ENCODE measurements around the gene GARIN5A.

The GARIN5A gene

GRCh38 chr19:50508843-50509190, 32.2 kb upstream of the GARIN5A start:
- DNase-seq (ENCODE audit: low spot score) = no peak

DNA sequence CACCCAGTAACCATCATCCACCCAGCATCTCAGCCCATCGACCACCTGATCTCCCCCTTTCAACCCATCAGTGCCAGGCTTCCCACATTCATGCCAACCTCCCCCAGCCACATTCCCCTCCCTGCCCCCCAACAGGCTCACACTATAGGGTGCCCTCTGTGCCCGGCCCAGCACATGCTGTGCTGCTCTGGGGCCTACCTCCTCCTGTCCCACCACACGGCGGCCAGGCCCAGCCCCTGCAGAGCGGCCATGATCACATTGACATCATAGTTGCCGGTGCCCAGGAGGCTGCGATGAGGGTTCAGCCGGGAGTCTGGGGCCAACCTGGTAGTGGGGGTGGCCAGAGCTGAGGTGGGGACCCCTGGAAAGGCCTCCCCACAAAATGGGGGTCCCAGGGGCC, 30.7 kb upstream of the GARIN5A start:
- no peak for DNase-seq (ENCODE audit: low spot score)

DNA sequence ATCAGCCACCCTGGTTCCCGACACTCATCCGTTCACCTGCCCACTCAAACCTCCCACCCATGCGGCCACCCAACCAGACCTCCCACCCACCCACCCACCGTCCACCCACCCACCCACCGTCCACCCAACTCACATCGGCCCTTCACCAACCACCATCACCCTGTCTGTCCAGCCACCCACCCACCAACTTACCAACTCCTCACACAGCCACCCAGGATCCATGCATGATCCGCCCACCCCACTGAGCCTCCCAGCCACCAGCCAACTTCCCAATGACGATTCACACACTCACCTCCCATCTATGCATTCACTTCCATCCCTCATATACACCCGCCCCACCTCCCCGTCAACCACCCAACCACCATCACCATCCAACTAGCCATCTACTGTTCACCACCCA, 30.1 kb upstream of the GARIN5A start:
- DNase-seq (ENCODE audit: low spot score) = no peak

GRCh38 chr19:50505856-50506611, 29.4 kb upstream of the GARIN5A start:
- no peak for DNase-seq (ENCODE audit: low spot score)

DNA sequence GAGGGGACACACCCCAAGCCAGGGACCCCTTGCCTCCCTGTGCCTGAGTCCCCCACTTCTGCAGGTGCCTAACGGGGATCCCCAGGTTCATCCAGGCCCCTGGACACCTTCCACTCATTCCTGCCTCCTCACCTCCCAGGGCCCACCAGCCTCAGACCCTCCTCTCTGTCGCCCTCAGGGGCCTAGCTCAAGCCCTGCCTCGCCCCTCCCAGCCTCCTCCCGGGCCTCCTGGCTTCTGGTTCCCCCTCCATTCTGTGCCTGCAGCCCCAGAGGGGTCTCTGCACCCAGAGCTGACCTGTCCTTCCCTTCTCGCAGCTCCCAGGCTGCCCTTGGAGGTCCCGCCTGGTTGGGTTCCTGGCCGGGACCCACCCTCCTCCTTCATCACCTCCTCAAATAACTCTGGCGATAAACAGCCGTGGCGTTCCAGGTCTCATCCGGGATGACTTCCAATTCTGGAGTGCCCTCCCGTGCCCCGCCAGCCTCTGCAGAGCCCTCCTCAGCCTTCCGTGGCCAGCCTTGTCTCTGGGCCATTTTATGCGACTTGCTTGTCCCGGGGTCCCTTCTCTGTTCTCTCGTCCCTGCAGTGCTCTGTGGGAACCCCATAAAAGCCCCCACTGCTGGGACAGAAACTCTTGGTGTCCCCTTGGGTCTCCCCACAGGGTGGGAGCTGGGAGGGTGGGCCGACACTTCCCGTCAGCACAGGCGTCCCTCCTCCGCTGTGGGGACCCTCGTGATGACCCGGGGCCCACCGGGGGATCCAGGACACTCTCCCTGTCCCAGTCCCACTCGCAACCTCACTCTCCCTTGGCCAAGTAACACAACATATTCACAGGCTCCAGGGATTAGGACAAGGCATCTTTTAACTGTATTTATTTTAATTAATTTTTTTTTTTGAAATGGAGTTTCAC, 25.2 kb upstream of the GARIN5A start:
- DNase-seq (ENCODE audit: low spot score) = no peak

DNA sequence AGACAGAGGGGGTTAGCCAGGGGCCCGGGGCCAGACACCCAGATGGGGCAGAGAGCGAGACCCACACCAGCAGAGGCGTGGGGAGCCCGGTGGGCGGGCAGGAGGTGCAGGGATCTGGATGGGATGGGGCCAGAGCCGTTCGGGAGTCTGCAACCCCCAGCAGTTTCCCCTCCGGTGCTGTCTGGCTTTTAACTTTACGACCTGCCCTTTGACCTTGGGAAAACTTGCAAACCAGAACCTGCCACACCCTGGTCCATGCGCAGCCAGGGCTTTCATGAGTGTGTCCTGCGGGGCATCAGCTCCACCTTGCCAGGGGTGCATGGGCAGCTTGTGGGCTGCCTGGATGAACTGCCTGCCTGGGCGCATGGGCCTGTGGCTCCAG, 24.5 kb upstream of the GARIN5A start:
- no peak for DNase-seq (ENCODE audit: low spot score)

DNA sequence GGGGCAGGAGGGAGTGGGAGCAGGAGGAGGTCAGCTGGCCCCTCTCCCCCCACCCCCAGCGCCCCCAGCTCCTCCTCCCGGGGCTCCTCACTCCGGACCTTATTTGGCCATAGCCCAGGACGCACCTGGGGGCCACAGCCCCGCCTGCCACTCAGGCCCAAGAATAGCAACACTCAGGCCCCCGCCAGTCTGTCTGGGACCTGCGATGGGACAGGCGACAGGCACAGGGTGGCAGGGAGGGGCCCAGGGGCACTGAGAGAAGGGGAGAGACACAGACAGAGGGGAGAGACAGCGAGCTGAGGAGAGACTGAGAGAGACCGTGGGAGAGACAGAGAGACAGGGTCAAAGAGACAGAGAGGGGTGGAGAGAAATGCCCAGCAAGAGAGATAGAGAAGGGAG, 24.1 kb upstream of the GARIN5A start:
- DNase-seq (ENCODE audit: low spot score) = no peak

GRCh38 chr19:50500060-50500752, 23.6 kb upstream of the GARIN5A start:
- DNase-seq (ENCODE audit: low spot score) = peak; percentile 81

DNA sequence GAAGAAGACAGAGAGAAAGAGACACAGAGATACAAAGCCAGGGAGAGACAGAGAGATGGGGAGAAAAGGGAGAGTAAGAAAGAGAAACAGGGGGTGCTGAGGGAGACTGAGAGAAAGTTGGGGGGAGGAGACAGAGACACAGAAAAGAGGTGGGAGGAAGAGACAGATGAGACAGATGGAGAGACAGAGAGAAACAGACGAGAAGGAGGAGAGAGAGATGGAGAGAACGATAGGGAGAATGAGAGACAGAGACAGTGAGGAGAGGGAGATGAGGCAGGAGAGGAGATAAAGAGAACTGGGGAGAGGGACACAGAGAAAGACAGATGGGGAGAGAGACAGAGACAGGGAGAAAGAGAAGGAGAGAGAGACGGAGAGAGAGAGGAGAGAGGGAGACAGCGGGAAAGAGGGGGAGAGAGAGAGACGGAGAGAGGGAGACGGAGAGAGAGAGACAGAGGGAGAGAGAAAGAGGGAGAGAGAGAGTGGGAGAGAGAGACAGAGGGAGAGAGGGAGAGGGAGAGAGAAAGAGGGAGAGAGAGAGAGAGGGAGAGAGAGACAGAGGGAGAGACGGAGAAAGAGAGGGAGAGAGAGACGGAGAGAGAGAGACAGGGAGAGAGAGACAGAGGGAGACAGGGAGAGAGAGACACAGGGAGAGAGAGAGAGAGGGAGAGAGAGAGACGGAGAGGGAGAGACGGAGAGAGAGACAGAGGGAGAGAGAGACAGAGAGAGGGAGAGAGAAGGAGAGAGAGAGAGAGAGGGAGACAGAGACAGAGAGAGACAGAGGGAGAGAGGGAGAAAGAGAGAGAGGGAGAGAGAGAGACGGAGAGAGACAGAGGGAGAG, 21.8 kb upstream of the GARIN5A start:
- no peak for DNase-seq (ENCODE audit: low spot score)

DNA sequence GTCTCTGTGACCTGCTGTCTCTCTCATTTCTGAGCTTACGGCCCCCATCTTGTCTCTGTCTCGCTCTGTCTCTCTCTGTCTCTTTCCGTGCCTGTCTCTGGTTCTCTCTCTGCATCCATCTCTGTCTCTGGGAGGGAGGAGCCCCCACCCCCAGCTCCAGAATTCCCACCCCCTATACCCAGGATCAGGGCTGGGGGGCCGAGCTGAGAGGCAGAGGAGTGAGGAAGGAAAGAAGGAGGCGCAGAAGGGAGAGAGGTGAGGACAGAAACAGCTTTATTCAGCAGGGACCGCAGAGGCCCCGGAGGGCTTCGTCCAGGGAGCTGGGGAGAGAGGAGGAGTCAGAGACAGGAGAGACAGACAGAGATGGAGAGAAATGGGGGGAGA, 20.4 kb upstream of the GARIN5A start:
- no peak for DNase-seq (ENCODE audit: low spot score)

DNA sequence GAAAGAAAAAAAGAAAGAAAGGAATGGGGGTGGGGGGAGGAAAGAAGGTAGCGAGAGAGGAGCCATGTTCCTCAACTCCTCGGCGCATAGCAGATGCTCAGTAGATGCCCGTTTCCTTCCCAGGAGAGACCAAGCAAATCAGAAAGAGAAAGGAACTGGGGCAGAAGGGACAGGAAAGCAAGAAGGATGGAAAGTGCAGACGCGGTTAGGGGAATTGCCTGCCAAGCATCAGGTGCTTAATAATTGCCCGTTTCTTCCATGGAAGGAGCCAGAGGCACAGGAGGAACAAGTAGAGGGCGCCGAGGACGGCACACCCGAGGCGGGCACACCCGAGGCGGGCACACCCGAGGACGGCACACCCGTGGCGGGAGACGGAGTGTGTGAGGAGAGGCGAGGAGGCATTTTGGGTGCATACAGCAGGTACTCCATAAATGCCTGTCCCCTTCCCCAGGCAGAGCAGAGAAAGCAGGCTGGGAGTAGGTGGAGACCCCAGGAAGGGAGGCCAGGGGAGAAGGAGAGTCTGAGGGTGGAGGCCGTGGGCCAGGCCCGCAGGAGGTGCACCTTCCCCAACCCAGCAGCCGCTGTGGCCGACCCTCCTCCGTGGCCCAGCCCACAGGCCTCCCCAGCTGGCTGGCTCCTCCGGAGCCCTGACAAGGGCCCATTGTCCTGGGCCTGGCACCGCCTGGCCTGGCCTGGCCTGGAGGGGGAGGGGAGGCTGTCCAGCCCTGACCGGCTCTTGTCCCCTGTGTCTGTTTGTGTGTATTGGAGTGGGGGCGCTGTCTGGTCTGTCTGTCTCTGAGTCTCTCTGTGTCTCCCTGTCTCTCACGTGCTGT, 19.8 kb upstream of the GARIN5A start:
- DNase-seq (ENCODE audit: low spot score) = peak; percentile 99

DNA sequence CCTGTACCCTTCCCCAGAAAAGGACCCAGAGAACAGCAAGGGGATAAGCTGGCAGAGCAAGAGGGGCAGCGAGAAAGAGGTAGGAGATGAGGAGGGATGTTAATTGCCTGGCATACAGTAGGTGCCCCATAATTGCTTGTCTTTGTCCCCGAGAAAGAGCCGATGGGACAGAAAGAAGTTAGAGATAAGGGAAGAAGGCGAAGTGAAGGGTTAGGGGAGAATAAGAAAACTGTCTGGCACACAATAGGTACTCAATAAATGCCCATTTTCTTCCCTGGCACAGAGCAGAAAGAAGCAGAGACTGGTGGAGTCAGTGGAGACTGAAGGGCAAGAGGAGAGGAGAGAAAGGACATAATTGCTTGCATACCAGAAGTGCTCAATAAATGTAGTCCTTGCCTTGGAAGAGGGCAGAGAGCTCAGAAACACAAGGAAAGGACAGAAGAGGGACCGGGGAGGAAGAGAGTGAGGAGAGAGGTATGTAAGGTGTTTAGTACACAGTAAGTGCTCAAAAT, 18.4 kb upstream of the GARIN5A start:
- DNase-seq (ENCODE audit: low spot score) = no peak

- DNase-seq (ENCODE audit: low spot score) = no peak
These were observed 17.8 kb upstream of the GARIN5A start for GRCh38 chr19:50494186-50495019.

- no peak for DNase-seq (ENCODE audit: low spot score)
These were observed 16.5 kb upstream of the GARIN5A start for GRCh38 chr19:50493171-50493570.

GRCh38 chr19:50492303-50493052, 15.8 kb upstream of the GARIN5A start:
- DNase-seq (ENCODE audit: low spot score) = no peak

DNA sequence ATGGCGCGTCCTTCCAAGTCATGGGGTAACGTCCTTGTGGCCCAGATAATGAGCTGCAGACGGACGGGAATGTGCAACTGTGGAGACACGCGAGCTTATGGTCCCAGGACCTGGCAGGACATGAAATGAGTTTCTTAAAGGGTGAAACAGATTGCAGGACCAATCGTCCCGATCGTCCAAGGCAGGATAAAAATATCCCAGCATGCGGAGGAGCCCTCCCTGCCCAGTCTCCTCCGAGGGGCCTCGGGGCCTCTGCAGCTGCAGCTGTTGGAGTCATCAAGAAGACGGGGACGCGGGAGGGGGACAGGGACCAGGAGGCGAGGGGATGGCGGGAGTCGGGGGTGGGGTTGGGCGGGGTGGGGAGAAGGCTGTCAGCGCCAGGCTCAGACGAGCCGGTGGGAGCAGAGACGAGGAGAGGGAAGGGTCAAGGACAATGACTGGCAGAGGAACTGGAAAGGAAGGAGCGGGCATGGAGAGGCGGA, 14.4 kb upstream of the GARIN5A start:
- DNase-seq (ENCODE audit: low spot score) = no peak

GRCh38 chr19:50490411-50490811, 13.8 kb upstream of the GARIN5A start:
- no peak for DNase-seq (ENCODE audit: low spot score)

- DNase-seq (ENCODE audit: low spot score) = no peak
These were observed 12.9 kb upstream of the GARIN5A start for GRCh38 chr19:50489461-50490011.
